PC-9 (cell line): Measurements from ENCODE around the gene DCTN2.

ENCODE experiments used
- CTCF ChIP-seq: fragments of 200-600 bp; sonication (generic); conservative IDR thresholded peaks from 2 replicates; pipeline ENCODE4 v1.6.1; 2017; ENCODE audit warnings: mixed run types, antibody characterized with exemption, mild to moderate bottlenecking, moderate library complexity
- EZH2 ChIP-seq: fragments of 200-600 bp; sonication (generic); IDR thresholded peaks from 2 replicates; pipeline ENCODE4 v1.8.0; 2017; ENCODE audit warnings: antibody characterized with exemption, low read depth

DNA sequence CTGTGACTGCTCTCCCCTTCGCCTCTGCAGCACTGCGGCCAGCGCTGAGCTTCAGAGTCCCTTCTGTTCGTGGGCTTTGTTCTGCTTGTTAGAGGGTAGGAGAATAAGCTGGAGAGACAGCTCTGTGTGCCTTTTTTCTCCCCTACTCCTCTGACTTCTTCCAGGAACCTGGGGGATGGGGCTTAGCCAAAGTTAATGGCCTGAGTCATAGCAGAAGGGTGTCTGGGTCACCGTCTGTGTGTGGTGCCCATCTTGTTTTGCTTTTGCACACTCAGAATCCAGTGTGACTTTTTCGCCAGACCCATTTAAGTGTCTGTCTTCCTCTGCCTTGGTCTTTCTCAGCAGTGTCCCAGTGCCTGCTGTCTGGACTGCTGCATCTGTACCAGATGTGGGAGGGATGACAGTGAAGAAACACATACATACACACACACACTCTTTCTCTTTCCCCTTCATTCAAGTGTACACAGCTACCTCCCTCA is 5.9 kb upstream of the DCTN2 start:
- TF ChIP-seq CTCF (no peak), EZH2 (no peak)
